Measurements from ENCODE around the gene KCNH2. TPM values are rescaled to one million over a fixed set of nuclear protein-coding genes. Genes with fewer than 3 reads are reported as not detected.

Gene KCNH2
- total RNA-seq, 2 experiments from 2014 or later, result 5.8 to 7.5 TPM

DNA sequence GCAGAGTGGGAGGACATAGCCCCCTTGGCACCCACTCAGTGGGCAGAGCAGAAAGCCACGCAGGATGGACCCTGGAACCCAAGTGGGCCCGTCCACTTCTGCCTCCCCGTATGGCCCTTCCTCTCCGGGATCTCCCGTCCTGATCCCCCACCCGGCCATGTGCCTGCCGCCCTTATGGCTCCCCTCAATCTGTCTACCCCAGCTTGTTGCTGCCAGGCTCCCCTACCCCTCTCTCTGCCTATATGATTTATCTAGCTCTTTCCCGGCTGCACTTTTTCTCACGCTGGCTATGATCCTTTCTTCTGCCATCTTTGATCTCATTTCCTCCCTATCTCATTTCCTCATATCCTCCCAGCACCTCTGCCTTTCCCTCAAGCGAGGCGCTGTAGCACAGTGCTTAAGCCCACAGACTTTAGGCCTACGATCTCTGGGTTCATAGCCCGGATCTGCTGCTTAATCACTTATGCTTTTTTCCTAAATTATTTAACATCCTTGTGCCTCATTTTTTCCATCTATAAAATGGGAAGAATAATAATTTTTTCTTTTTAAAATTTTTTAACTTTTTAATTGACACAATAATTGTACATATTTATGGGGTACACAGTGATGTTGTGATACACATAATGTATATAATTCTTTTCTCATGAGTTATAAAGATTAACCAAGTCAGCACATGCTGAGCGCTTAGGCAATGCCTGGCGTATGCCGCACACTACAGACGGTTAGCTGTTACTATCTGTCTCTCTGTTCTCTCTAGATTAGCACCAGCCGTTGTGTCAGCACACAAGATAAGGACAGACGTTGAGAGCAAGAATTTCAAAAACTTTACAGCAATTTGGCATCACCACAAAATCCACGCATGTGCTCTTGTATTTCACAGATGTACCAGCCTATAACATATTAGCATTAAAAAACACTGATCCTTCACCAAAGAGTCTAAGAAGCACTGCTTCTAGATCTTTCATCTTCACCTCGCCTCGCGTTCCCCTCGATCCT, 18.1 kb downstream of the KCNH2 start:
- Histone ChIP-seq H2AFZ (ENCODE audit: low read length) (no peak overlapping the region), H3K36me3 (ENCODE audit: insufficient read depth, low read length) (no peaks in the 10 kb centered on the region), H4K20me1 (ENCODE audit: insufficient read depth, low read length) (no peaks in the 10 kb centered on the region), H3K27ac (ENCODE audit: low read depth, low read length, poor library complexity, severe bottlenecking) (no peak overlapping the region), H3K4me3 (ENCODE audit: low read depth, low read length, poor library complexity, severe bottlenecking) (no peak overlapping the region), H3K4me1 (ENCODE audit: insufficient read depth, low read length, poor library complexity, severe bottlenecking) (peaks cover 9% of the 10 kb centered on the region), H3K79me2 (ENCODE audit: insufficient read depth, low read depth, low read length) (no peaks in the 10 kb centered on the region), H3K4me2 (ENCODE audit: low read length) (no peak overlapping the region), H3K9me3 (ENCODE audit: low read length) (no peaks in the 10 kb centered on the region), H3K9me2 (ENCODE audit: insufficient read depth, low read length) (no peaks in the 10 kb centered on the region)
- ChIA-PET POLR2A (no interaction called here), CTCF (ENCODE audit: unreplicated experiment) (interaction anchor here (0.6 kb wide), 1 partner anchor 52 kb away, joined by 3 read pairs; no protein-coding TSS in a partner anchor)
- DNase-seq (ENCODE audit: low spot score), result no peak
- TF ChIP-seq, protein P1, sequence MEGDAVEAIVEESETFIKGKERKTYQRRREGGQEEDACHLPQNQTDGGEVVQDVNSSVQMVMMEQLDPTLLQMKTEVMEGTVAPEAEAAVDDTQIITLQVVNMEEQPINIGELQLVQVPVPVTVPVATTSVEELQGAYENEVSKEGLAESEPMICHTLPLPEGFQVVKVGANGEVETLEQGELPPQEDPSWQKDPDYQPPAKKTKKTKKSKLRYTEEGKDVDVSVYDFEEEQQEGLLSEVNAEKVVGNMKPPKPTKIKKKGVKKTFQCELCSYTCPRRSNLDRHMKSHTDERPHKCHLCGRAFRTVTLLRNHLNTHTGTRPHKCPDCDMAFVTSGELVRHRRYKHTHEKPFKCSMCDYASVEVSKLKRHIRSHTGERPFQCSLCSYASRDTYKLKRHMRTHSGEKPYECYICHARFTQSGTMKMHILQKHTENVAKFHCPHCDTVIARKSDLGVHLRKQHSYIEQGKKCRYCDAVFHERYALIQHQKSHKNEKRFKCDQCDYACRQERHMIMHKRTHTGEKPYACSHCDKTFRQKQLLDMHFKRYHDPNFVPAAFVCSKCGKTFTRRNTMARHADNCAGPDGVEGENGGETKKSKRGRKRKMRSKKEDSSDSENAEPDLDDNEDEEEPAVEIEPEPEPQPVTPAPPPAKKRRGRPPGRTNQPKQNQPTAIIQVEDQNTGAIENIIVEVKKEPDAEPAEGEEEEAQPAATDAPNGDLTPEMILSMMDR (conservative IDR thresholded peaks at IDR 0.05; ENCODE audit: low read length), result no peak
- no peak for TF ChIP-seq EZH2phosphoT487 (IDR thresholded peaks at IDR 0.05; ENCODE audit: borderline replicate concordance, low read depth, low read length)
- intact Hi-C loops (cut with micrococcal nuclease; ENCODE audit: unreplicated experiment), result loop anchor here (5.0 kb wide), 1 partner anchor 47 kb away; no protein-coding TSS in a partner anchor
- no TSS peak for BruUV-seq (replicated peaks)

DNA sequence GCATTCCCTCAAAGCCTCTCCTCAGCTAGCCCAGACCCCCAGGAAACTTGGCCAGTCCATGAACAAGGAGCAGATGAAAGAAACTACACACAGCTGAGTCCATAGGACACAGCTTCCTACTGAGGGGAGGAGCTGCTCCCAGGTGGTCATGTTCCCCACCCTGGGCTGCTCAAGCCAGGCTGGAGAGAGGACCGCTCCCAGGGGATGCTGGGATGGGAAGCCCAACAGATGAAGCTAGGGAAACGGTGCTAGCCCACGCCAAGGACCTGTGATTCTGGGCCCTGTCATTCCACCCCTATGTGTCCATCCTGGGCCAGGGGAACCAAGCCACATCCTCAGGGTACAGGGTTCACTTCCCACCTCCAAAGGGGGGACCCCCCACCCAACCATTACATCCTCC, 19.0 kb downstream of the KCNH2 start:
- H3K4me1 ChIP-seq (ENCODE audit: insufficient read depth, low read length, poor library complexity, severe bottlenecking), result peaks cover 9% of the 10 kb centered on the region
- no peak overlapping the region for H3K4me2 ChIP-seq (ENCODE audit: low read length)
- CTCF ChIA-PET (ENCODE audit: unreplicated experiment), result no interaction called here
- H2AFZ ChIP-seq (ENCODE audit: low read length), result no peak overlapping the region
- DNase-seq (ENCODE audit: low spot score), result no peak
- H4K20me1 ChIP-seq (ENCODE audit: insufficient read depth, low read length), result no peaks in the 10 kb centered on the region
- no peaks in the 10 kb centered on the region for H3K79me2 ChIP-seq (ENCODE audit: insufficient read depth, low read depth, low read length)
- intact Hi-C loops (cut with micrococcal nuclease; ENCODE audit: unreplicated experiment), result no loop called here
- H3K4me3 ChIP-seq (ENCODE audit: low read depth, low read length, poor library complexity, severe bottlenecking), result no peak overlapping the region
- H3K36me3 ChIP-seq (ENCODE audit: insufficient read depth, low read length), result no peaks in the 10 kb centered on the region
- H3K27ac ChIP-seq (ENCODE audit: low read depth, low read length, poor library complexity, severe bottlenecking), result no peak overlapping the region
- BruUV-seq (replicated peaks), result no TSS peak
- H3K9me3 ChIP-seq (ENCODE audit: low read length), result no peaks in the 10 kb centered on the region
- POLR2A ChIA-PET, result interaction anchor here (0.6 kb wide), 2 partner anchors 50 to 55 kb away, joined by 3 read pairs; no protein-coding TSS in a partner anchor
- TF ChIP-seq EZH2phosphoT487 (IDR thresholded peaks at IDR 0.05; ENCODE audit: borderline replicate concordance, low read depth, low read length), result no peak
- TF ChIP-seq, protein P1 (conservative IDR thresholded peaks at IDR 0.05; ENCODE audit: low read length), result no peak
- H3K9me2 ChIP-seq (ENCODE audit: insufficient read depth, low read length), result no peaks in the 10 kb centered on the region

DNA sequence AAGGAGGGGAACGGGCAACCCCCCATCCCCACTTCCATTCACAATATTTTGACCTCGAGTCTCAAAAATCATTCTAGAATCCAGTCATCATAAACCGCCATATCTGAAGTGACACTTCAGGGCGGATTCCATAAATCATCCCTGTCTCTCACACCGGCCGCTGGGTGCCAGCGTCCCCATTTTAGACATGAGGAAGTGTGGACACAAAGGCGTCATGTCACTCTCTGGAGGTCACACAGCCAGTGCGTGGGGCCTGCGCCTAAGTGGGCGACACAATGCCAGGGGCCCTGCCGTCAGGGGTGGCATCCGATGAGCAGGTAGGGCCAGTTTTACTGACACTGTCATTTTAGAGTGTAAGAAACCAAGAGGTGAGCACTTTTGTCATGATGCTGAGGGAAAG, 19.5 kb downstream of the KCNH2 start:
- TF ChIP-seq, protein P1 (conservative IDR thresholded peaks at IDR 0.05; ENCODE audit: low read length), result no peak
- TF ChIP-seq EZH2phosphoT487 (IDR thresholded peaks at IDR 0.05; ENCODE audit: borderline replicate concordance, low read depth, low read length), result no peak
- CTCF ChIA-PET (ENCODE audit: unreplicated experiment), result no interaction called here
- Histone ChIP-seq H4K20me1 (ENCODE audit: insufficient read depth, low read length) (no peaks in the 10 kb centered on the region), H3K9me2 (ENCODE audit: insufficient read depth, low read length) (no peaks in the 10 kb centered on the region), H3K4me3 (ENCODE audit: low read depth, low read length, poor library complexity, severe bottlenecking) (no peak overlapping the region), H3K4me2 (ENCODE audit: low read length) (no peak overlapping the region), H3K79me2 (ENCODE audit: insufficient read depth, low read depth, low read length) (no peaks in the 10 kb centered on the region), H3K27ac (ENCODE audit: low read depth, low read length, poor library complexity, severe bottlenecking) (no peak overlapping the region), H3K36me3 (ENCODE audit: insufficient read depth, low read length) (no peaks in the 10 kb centered on the region), H3K9me3 (ENCODE audit: low read length) (no peaks in the 10 kb centered on the region), H3K4me1 (ENCODE audit: insufficient read depth, low read length, poor library complexity, severe bottlenecking) (peaks cover 9% of the 10 kb centered on the region), H2AFZ (ENCODE audit: low read length) (no peak overlapping the region)
- intact Hi-C loops (cut with micrococcal nuclease; ENCODE audit: unreplicated experiment), result no loop called here
- no peak for DNase-seq (ENCODE audit: low spot score)
- POLR2A ChIA-PET, result interaction anchor here (0.6 kb wide), 1 partner anchor 55 kb away, joined by 3 read pairs; no protein-coding TSS in a partner anchor
- no TSS peak for BruUV-seq (replicated peaks)
